GM21737 (cell line): Measurements from ENCODE around the gene PLEKHG4.

ENCODE experiments used
- ATAC-seq: cut with Tn5 transposase; IDR thresholded peaks from one replicate; pipeline ENCODE4 v1.9.1; 2021; ENCODE audit warnings: mild to moderate bottlenecking, moderate library complexity; ENCODE audit not compliant: unreplicated experiment

PLEKHG4 gene, protein sequence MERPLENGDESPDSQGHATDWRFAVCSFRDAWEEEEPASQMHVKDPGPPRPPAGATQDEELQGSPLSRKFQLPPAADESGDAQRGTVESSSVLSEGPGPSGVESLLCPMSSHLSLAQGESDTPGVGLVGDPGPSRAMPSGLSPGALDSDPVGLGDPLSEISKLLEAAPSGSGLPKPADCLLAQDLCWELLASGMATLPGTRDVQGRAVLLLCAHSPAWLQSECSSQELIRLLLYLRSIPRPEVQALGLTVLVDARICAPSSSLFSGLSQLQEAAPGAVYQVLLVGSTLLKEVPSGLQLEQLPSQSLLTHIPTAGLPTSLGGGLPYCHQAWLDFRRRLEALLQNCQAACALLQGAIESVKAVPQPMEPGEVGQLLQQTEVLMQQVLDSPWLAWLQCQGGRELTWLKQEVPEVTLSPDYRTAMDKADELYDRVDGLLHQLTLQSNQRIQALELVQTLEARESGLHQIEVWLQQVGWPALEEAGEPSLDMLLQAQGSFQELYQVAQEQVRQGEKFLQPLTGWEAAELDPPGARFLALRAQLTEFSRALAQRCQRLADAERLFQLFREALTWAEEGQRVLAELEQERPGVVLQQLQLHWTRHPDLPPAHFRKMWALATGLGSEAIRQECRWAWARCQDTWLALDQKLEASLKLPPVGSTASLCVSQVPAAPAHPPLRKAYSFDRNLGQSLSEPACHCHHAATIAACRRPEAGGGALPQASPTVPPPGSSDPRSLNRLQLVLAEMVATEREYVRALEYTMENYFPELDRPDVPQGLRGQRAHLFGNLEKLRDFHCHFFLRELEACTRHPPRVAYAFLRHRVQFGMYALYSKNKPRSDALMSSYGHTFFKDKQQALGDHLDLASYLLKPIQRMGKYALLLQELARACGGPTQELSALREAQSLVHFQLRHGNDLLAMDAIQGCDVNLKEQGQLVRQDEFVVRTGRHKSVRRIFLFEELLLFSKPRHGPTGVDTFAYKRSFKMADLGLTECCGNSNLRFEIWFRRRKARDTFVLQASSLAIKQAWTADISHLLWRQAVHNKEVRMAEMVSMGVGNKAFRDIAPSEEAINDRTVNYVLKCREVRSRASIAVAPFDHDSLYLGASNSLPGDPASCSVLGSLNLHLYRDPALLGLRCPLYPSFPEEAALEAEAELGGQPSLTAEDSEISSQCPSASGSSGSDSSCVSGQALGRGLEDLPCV

DNA sequence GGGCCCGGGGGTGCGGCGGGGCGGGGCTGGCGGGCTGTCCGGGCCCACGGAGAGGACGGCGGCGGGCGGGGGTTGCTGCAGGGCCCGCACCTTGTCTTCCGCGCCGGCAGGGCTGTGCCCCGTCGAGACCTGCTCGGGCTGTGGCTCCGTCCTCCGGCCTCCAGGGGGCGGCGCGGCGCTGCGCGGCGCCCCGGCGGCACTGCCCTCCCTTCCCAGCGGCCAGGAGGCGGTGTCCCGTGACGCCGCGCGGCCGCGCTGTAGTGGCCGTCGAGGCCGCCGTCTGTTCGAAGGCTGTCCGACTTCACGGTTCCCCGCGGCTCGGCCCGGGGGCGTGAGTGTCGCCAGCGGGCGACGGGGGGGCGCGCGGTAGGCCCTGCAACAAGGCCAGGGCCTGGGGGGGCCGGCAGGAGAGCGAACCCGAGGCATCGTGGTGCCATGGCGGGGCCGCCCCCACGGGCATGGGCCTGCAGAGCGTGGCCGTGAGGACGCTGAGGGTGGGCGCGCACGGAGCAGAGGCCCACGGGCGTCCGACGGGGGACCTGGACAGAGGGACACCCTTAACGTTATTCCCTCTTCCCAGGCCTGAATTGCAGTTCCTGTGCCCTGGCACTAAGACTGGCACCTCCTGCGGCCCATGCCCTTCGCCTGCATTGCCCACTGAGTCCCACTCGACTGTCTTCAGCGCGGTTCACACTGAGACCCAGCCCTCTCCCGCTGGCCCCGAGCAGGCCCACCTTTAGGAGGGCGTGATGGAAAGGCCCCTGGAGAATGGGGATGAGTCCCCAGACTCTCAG is at the start of gene PLEKHG4:
Gene PLEKHG4, plus strand, starts transcription at position 237 of the 794 bp plus-strand sequence. Its CDS starts 513 bp downstream, at position 750.
- ATAC-seq: peak; percentile 80

DNA sequence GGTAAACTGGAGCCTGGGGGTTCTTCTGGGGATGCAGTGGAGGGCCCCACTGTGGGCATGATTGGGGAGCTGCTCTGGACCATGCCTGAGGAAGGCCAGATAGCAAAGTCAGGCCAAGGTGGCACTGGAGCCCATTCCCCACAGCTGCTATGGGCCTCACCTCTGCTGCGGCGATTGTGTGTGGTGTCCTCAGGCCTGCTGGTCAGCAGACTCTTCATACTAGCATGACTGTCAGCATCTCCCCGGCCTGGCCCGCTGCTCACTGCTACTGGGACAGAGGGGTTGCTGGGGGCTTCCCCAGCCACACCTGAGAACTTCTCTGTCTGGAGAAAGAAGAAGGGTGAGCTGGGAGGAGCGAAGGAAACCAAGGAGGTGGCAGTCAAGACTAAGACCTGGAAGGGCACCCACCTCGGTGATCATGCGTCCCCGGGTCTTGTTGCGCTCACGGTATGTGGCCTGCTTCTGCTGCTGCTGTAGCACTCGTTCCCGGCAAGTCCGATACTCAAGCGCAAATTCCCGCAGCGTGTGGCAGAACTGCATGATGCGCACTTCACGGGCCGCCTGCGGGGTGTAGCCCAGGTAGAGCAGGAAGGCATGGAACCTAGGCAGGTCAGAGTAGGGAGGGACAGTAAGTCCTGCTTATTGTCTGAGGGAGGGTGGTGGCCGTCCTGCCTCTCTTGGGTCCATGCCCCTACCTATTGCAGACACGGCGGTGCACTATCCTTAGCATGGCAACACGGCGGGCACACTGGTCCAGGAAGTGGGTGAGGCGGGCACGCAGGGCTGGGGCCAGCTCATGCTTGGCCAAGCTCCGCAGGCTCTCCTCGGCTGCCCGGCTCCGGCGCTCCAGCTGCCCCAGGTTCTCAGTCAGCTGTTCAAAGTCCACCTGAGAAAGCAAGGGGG is 49.2 kb upstream of the PLEKHG4 start:
- no peak for ATAC-seq

DNA sequence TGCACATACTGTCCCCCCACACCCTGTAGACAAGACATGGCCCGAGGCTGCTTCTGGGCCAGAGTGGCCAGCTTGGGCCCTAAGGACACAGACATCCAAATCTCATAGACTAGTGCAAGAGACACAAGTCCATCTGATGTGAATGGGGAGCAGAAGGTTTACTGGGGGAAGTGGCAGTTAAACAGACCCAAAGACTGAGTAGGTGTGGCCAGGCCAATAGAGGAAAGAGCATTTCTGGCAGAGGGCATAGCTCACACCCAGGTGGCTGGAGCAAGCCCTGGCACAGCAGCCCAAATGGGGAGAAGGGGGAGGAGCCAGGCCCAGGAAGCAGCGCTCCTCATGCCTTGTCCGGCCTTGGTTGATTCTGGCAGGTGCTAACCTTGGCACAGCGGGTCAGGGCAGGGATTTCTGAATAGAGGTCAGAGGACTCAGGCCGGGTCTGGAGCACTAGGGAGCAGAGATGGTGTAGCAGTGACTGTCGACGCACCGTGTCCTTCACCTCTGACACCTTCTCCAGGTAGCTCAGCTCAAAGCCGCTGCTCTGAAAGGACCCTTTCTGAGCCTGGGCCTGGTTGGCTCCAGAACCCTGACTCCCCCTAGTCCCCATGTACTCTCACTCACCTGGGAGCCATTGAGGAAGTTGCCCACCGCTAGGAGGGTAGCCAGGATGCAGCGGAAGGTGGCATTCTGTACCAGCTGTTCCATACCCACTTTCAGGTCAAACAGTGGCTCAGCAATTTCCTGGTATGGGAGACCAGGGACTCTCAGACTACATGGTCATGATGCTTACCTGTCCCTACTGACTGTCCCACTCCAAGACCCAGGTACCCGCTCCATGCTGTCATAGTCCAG is 48.3 kb upstream of the PLEKHG4 start:
- no peak for ATAC-seq

DNA sequence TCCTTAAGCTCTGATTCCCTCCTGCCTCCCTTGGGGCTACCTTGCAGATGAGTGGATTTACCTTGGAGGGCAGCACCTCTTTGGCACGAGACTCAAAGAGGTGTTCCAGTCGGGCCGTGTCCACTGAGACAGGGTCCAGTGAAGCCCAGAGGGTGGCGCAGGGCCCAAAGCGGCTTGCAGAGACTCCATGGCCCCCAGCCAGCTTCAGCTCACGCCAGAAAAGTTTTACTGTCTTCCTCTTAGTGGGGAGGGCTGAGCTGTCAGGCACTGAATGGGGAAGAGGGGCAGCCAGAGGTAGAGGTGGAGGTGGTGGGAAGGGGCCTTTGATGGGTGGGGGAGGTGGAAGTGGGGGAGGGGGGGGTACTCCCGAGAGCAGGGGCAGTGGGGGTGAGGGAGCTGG is 45.7 kb upstream of the PLEKHG4 start:
- no peak for ATAC-seq

DNA sequence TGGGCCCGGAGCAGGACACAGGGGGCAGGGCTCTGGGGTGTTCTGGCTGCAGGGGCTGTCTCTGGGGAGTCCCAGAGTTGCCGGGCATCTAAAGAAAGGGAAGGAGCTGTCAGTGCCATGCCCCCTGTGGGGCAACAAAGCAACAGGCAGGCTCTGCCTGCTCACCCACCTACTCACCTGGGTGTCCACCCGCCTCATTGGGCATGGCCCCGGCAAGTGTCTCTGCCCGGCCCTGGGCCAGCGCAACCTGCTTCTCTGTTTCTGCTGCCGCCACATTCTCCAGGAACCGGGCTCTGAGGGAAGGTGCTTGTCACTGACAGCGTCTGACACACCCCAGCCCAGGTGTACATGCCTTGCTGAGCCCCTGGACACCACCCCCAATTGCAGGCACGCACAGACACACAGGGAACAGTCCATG is 45.1 kb upstream of the PLEKHG4 start:
- ATAC-seq: no peak

DNA sequence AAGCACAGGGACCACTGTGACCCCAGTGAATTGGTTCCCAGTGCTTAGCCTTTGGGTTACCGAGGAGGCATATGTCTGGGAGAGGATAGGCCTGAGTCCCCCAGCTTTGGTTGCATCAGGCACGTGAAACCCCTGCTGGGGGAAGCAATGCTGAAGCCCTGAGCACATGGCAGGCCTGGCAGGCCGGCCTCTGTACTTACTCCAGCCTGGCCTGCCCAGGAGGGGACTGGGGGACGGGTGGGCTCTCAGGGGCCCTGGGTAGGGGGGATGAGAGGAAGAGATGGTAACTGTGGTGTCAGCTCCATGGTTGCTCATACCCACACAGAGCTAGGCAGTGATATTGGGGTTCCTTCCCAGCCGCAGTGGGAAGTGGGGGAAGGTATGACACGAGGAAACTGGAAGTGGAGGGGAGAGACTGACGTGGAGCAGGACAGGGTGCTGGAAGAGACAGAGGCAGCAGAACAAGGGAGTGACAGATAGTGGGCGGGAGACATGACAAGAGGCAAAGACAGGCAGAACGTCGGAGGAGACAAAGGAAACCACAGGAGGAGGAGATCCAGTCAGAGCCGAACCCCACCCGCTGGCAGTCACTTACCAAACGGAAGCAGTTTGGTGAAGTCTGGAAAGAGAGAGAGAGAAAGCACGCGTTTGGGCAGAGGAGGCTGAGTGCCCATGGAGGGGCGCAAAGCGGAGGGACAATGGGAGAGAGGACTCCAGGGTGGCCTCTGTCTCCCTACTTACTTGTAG is 43.3 kb upstream of the PLEKHG4 start:
- ATAC-seq: no peak

DNA sequence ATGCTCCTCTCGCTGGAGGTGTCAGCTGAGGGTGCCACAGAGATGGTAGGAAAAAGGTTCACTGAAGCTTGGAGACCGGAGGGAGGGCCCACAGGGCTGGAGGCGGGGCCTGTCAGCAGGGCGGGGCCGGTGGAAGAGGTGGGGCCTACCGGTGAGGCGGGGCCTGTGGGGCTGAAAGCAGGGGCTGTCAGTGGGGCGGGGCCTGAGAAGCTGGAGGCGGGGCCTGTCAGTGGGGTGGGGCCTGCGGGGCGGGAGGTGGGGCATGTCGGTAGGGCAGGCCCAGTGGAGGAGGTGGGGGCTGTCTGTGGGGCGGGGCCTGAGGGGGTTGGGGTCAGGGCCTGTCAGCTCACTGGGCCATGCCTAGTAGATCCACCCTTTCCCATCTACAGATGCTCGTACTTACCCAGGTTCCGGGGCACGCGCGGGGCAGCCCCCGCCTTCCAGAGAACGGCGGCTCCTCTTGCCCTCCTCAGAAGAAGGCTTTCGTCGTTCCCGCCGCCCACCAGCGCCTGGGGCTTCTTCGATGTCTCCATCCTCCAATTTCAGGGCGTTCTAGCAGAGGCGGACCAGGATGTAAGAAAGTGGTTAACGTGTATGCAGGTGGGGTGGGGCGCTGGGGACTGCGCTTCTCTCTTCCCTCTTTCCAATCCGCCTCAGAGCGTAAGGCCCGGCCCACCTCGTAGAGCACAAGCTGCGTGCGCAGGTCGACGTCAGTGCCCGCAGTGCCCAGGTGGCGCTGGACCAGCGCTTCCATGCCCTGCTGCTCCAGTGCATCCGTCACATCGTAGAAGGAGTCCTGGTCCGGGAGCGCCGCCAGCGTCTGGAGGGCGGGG is 42.6 kb upstream of the PLEKHG4 start:
- no peak for ATAC-seq

DNA sequence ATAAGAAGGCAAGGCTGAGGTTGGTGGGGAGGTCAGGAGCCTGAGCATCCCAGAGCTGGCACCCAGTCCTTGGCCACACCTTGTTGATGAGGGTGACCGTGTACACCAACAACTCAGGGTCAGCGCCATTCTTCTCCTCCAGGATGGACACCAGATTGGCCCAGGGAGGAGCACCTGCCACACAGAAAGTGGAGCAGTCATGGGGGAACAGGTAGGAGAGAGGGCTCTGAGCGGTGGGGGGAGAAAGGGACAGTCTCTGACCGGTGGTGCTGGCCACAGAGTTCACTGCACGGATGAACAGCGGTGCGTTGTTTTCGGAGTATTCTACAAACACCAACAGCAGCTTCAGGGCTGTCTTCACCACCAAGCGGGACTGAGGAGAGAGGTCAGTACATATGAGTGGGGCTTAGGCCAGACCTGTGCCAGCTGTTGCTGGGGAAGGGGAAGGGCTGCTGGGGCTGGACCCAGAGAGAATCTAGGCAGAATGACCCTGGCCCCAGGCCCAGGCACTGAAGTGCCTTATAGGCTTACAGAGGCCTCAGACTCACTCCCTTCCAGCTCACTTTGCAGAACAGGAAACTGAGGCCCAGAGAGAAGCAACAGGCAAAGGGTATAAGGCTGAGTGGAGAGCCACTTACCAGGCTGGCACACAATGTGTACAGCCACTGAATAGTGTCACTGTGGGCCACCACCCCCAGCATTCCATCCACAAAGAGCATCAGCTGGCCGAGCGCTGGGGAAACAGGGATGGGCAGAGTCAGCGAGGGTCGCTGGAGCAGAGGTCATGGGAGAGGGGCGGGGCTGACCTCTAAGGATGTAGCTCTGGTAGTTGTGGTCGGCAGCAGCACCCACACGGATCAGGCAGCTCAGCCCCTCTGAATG is 41.7 kb upstream of the PLEKHG4 start:
- ATAC-seq: no peak

DNA sequence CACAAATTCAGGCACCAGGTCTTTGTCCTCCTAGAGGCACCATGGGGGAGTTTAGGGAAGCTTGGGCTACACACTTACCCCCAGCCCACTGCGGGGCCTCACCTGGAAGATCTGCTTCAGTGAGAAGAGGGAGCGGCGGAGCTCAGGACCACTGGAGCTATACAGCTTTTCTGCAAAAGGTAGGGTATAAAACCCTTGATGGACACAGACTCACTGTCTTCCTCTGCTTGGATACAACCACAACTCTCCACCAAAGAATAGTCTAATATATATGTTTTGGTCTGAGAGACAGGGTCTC is 41.1 kb upstream of the PLEKHG4 start:
- ATAC-seq: no peak

DNA sequence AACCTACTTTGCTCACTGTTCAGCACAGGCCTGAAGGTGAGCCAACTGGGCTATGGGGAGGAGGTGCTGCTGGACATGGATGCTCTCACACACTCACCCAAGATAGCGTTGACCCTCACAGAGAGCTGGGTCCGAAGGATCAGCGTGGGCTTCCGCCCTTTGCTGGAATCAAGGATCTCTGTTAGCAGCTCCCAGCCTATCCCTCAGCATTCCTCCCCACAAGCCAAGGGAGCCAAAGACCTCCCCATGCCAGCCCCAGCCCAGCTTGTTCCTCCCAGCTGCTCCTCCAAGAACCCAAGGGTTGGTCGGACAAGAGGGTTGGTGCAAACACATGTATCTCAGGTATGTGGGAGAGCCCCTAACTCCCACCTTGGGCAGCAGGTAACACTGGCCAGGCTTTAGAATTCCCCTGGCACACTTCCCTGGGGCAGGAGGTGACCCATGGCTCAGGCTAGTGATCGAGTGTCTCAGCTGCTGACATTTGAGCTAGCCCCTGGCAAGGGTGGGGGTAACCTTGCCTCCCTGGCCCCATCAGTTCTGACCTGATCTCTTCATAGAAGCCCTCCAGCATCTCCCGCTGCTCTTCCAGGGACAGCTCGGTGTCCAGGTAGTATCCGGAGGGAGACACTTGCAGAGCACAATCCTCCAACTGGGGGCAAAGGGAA is 40.4 kb upstream of the PLEKHG4 start:
- ATAC-seq: no peak

DNA sequence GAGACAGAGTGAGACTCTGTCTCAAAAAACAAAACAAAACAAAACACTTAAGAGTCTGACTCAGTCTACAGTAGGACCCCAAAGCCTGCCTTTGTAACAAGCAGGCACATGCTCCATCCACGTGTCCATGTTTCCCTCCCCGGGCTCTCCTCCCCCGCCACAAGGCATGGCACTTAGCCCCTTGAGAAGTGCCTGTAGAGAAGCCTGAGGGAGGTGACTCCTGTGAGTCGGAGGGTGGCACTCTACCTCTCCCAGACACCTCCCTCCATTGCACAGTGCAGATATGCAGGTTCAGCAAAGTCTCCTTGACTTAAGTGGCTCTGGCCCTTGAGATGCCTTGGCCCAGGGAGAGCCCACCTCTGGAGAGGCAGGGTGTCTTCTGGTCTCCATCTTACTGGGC is 38.8 kb upstream of the PLEKHG4 start:
- ATAC-seq: no peak

DNA sequence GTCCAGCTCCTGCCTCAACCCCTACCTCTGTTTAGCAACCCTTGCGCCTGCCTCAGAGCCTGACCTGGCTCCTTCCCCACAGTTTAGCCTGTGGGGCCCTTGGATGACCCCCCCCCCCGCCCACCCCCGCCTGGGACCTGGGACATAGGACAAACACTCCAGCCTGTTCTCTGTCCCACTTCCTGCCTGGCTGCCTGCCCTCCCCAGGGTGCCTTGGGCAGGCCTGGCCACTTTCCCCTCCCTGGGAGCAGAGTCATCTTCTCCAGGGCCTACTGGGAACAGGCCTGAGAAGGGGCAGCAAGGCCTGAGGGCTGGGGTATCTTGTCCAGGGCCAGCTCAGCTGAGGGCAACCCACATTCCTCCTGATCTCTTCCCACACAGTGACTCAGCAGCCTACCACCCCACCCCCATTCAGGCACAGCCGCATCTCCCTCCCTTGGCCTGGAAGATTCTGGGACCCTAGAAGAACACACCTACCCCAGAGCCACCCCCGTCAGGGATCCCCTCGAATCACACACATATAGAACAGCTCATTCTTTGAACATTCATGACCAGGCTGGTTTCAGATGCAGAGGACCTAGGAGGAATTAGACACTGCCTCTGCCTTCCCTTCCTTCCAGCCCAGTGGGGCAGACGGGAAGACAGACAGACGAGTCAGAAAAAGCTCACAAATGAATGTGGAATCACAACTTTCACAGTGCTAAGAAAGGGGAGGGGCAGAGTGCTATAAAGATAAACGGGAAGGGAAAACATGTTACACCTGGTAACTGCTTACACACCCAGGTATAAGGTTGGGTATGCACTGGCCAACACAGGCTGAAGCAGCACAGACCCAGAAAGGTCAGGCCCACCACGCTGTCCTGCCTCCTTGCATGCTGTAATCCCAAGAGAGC is 38.1 kb upstream of the PLEKHG4 start:
- no peak for ATAC-seq

DNA sequence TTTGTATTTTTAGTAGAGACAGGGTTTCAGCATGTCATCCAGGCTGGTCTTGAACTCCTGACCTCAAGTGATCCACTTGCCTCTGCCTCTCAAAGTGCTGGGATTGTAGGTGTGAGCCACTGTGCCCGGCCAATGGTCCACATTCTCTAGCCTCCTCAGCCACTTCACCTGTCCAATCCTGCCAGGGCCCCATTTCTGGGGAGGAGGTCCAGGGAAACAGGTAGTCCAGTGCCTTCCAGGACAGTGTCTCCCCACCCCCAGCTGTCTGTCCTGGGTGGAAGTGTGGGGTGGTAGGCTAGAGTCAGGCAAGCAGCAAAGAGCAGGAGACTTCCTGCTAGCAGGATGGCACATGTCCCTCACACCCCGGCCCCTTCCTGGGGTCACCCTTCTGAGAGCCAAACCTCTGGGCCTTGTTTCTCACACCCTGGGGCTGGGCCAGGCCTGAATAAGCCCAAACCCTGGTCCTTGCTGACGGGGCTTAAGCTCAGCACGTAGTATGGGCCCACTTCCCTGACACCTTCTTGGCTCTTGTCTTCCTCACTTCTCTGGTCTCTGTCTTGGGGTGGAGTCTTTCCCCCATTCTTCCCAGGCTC is 37.1 kb upstream of the PLEKHG4 start:
- ATAC-seq: no peak

DNA sequence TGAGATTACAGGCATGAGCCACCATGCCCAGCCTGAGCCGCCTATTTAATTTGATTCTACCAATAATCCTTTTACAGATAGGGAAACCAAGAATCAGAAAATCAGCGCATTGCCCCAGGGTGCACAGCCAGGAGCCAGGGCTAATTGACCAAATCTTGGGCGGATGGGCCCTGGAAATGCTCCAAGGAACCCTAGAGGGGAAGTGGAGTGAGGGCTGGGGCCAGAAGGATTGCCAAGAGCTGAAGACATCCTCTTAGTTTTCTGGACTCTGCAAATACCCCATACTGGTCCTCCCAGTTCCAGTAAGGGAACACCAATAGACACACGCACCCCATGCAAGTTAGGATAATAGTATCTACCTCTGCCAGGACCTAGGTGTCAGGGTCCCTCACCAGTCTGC is 35.9 kb upstream of the PLEKHG4 start:
- no peak for ATAC-seq
